ENCODE data around the gene WFDC6. TPM values are rescaled to one million over a fixed set of nuclear protein-coding genes. Genes with fewer than 3 reads are reported as not detected.

Gene WFDC6
- total and polyA plus RNA-seq, 2 of the 8 experiments (the other 6 are each of a cell fraction or from before 2014, with no cell fraction given): not detected

DNA sequence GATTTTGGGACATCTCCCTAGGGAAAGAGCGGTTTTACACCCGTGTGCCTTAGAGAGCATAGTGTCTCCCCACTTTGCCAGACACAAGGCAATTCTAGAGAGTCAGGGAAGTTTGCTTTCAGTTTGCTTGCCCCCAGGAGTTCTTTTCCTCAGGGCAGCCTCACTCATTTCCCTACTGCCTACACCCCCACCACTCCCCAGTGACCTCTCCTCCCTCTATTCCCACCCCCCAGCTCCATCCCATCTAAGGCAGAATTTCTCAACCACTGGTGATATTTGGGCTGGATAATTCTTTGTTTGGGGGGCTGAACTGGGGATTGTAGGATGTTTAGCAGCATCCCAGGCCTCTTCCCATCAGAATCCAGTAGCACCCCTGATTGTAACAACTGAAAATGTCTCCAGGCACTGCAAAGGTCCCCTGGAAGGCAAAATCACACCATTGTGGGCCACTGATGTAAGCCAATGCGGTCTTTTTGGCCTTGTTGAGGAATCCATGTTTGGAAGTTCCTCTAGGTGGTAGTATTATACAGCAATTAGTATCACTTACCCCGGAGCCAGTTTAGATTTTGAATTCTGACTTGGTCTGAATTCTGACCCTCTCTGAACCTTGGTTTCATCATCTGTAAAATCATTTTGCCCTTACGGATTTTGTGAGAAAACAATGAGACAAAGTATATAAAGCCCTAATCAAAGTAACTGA is 6.6 kb upstream of the WFDC6 start:
- no peaks in the 10 kb centered on the region for H3K9me3 ChIP-seq (ENCODE audit: insufficient read depth in 2 of 2, low read depth in 1 of 2, low read length in 1 of 2)
- FAIRE-seq (peak; percentile 85), DNase-seq (ENCODE audit: low read depth in 1 of 2, low spot score in 2 of 2) (peak in 1 of 2 experiments; percentile 47)
- H2AFZ ChIP-seq (ENCODE audit: low read length): peak overlapping the region; percentile 63
- H3K9ac ChIP-seq (replicated peaks in 1 of 4; ENCODE audit: extremely low read depth in 1 of 4, low read depth in 3 of 4, low read length in 3 of 4): no peak overlapping the region
- H2AK5ac ChIP-seq (ENCODE audit: low read depth, low read length): no peak overlapping the region
- H4K5ac ChIP-seq (ENCODE audit: insufficient read length, low read depth, low read length): no peak overlapping the region
- H4K8ac ChIP-seq (ENCODE audit: extremely low read depth, insufficient read depth, low read length): no peak overlapping the region
- no peaks in the 10 kb centered on the region for H3K79me2 ChIP-seq (ENCODE audit: control insufficient read depth in 1 of 2, insufficient read depth in 2 of 2, low read length in 2 of 2)
- no peak overlapping the region for H2BK5ac ChIP-seq (ENCODE audit: low read depth, low read length)
- no peak overlapping the region for H3K4me2 ChIP-seq (ENCODE audit: insufficient read depth in 1 of 2, low read depth in 2 of 2, low read length in 2 of 2)
- H2BK20ac ChIP-seq (ENCODE audit: low read length): no peak overlapping the region
- H3K4me1 ChIP-seq (replicated peaks in 1 of 4; ENCODE audit: control insufficient read depth in 3 of 4, insufficient read depth in 4 of 4, low read length in 3 of 4): peaks cover 0 to 5% (median 0%) of the 10 kb centered on the region in 4 experiments; a peak in 1 of 7 replicates
- TF ChIP-seq BCL11A (IDR thresholded peaks at IDR 0.05; ENCODE audit: low read depth in 2 of 2, low read length in 2 of 2): no peak
- no peak for TF ChIP-seq MAFK (IDR thresholded peaks at IDR 0.05; ENCODE audit: low read depth, low read length)
- TF ChIP-seq RAD21 (IDR thresholded peaks at IDR 0.05 in 1 of 2, conservative IDR thresholded peaks at IDR 0.05 in 1 of 2; ENCODE audit: low read depth in 2 of 2, low read length in 2 of 2): peak; percentile 90 to 93
- TF ChIP-seq CHD2 (IDR thresholded peaks at IDR 0.05; ENCODE audit: low read length): no peak
- TF ChIP-seq, protein P1, sequence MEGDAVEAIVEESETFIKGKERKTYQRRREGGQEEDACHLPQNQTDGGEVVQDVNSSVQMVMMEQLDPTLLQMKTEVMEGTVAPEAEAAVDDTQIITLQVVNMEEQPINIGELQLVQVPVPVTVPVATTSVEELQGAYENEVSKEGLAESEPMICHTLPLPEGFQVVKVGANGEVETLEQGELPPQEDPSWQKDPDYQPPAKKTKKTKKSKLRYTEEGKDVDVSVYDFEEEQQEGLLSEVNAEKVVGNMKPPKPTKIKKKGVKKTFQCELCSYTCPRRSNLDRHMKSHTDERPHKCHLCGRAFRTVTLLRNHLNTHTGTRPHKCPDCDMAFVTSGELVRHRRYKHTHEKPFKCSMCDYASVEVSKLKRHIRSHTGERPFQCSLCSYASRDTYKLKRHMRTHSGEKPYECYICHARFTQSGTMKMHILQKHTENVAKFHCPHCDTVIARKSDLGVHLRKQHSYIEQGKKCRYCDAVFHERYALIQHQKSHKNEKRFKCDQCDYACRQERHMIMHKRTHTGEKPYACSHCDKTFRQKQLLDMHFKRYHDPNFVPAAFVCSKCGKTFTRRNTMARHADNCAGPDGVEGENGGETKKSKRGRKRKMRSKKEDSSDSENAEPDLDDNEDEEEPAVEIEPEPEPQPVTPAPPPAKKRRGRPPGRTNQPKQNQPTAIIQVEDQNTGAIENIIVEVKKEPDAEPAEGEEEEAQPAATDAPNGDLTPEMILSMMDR (IDR thresholded peaks at IDR 0.05; ENCODE audit: control extremely low read depth in 1 of 3, insufficient read depth in 1 of 3, low read depth in 1 of 3, low read length in 3 of 3): peak in 2 of 3 experiments; percentile 62 to 63; a peak in 3 of 4 replicates
- H3K27ac ChIP-seq (ENCODE audit: low read depth, low read length): no peak overlapping the region
- no peaks in the 10 kb centered on the region for H3K79me1 ChIP-seq (ENCODE audit: low read depth, low read length)
- peaks cover 4% of the 10 kb centered on the region; the same call in 1 of the 2 replicates for H3K23me2 ChIP-seq (ENCODE audit: low read depth, low read length)
- H3K36me3 ChIP-seq (ENCODE audit: control insufficient read depth in 2 of 4, insufficient read depth in 4 of 4, low read length in 3 of 4): no peaks in the 10 kb centered on the region
- 44% methylated on average over 5 of the region's 5 CpGs; no CpG with 5 or more reads in 1 of the 2 experiments for WGBS, 2 experiments (ENCODE audit: extremely low coverage in 1 of 2, insufficient coverage in 1 of 2, insufficient read length in 1 of 2, insufficient replicate concordance in 2 of 2, low coverage in 1 of 2, low lambda C conversion rate in 2 of 2, missing lambda C conversion rate in 1 of 2)
- no peak overlapping the region for H4K91ac ChIP-seq (replicated peaks; ENCODE audit: insufficient read length, low read length)
- H4K20me1 ChIP-seq (replicated peaks in 1 of 2; ENCODE audit: control insufficient read depth in 1 of 2, insufficient read depth in 2 of 2, low read length in 2 of 2): no peaks in the 10 kb centered on the region
- no peak overlapping the region for H2BK120ac ChIP-seq (replicated peaks; ENCODE audit: low read depth, low read length)
- no peak overlapping the region for H3K4ac ChIP-seq (replicated peaks; ENCODE audit: insufficient read length, low read depth, low read length)
- H3K4me3 ChIP-seq (ENCODE audit: extremely low read depth in 1 of 4, insufficient read depth in 2 of 4, low read depth in 3 of 4, low read length in 4 of 4): no peak overlapping the region
- no peak overlapping the region for H3K56ac ChIP-seq (replicated peaks; ENCODE audit: insufficient read length, low read depth, low read length)
- H3K14ac ChIP-seq (ENCODE audit: insufficient read length): no peak overlapping the region
- H3K18ac ChIP-seq (ENCODE audit: extremely low read depth, low read length): no peak overlapping the region
- H3K23ac ChIP-seq (ENCODE audit: insufficient read length): no peak overlapping the region
- ChIA-PET CTCF (ENCODE audit: partially characterized antibody) (interaction anchor here (0.6 to 2.3 kb wide), 12 partner anchors 9 to 253 kb away, joined by 3 to 54 read pairs (median 4); no protein-coding TSS in a partner anchor), POLR2A (ENCODE audit: partially characterized antibody) (interaction anchor here (0.8 to 1.7 kb wide), 2 partner anchors 15 to 226 kb away, joined by 3 to 8 read pairs; no protein-coding TSS in a partner anchor)
- no peak overlapping the region for H2BK15ac ChIP-seq (ENCODE audit: low read length)
- 0 out of 2 replicates have a peak overlapping the region, but pooled peaks have one; percentile 4 for H2BK12ac ChIP-seq (ENCODE audit: low read depth, low read length)
- H3K27me3 ChIP-seq (replicated peaks in 1 of 4; ENCODE audit: control insufficient read depth in 3 of 4, extremely low read depth in 1 of 4, insufficient read depth in 3 of 4, low read length in 3 of 4): no peaks in the 10 kb centered on the region
